Pancreas (tissue), 10 donors: Measurements from ENCODE around the gene CCDC27. TPM values are rescaled to one million over a fixed set of nuclear protein-coding genes. Genes with fewer than 3 reads are reported as not detected.

Experiments
- ATAC-seq, 4 donors: fragments of 200-7000 bp; cut with Tn5 transposase; one replicate each; pipeline versions ENCODE4 v1.8.0 to v1.9.1; 2020; ENCODE audit warnings: mild to moderate bottlenecking in 4 of 4, moderate library complexity in 4 of 4
- DNase-seq, 6 donors: peaks; one replicate each; pipeline ENCODE4 v3.0.0-alpha.2; 2020
- FAIRE-seq: peaks from 2 replicates; lab custom pipeline; 2012; peaks lifted over from hg19 to GRCh38; lab: Jason Lieb, UNC
- H3K27ac ChIP-seq, 4 donors: fragments of 200-600 bp; sonication (generic); 1 replicate in 3 of 4; 2 replicates in 1 of 4; pipeline versions ENCODE4 v1.5.0 to v1.8.0; 2020
- H3K27me3 ChIP-seq, 4 donors: fragments of 200-600 bp; one replicate each; pipeline ENCODE4 v1.8.0; 2021
- H3K36me3 ChIP-seq, 3 donors: fragments of 200-600 bp; sonication (generic) in 1 of 3; one replicate each; pipeline versions ENCODE4 v1.5.0 to v1.8.0; 2020 to 2021
- H3K4me1 ChIP-seq, 3 donors: fragments of 200-600 bp; one replicate each; pipeline ENCODE4 v1.8.0; 2021
- H3K4me3 ChIP-seq, 4 donors: fragments of 200-600 bp; sonication (generic) in 2 of 4; one replicate each; pipeline versions ENCODE4 v1.5.0 to v1.8.0; 2020 to 2021
- H3K9me3 ChIP-seq, 4 donors: fragments of 200-600 bp; one replicate each; pipeline ENCODE4 v1.8.0; 2021
- WGBS, 2 donors: extraction: QIAGEN DNeasy Blood & Tissue Kit; methylation state at CpG; one replicate each; pipeline ENCODE4 v1.1.7; 2013; 5-methylcytosine and 5-hydroxymethylcytosine counted together
- intact Hi-C, 3 donors: fragments of 100-400 bp; cut with DNase I; formaldehyde crosslinking; loops; one replicate each; pipeline versions ENCODE4 v1.11.1 to v1.14.2; 2022
- polyA plus RNA-seq, 2 donors: library from polyadenylated mRNA; stranded (reverse); fragments of 200-250 nt; gene quantifications; one replicate each; pipeline ENCODE4 v1.2.3, GENCODE V29; 2013
- total RNA-seq, 6 donors: library from RNA; stranded (reverse); fragmentation: NEBNext Ultra II Directional in 4 of 6; extraction: Animal tissue kit (Norgen Biotek cat#: 25700) in 4 of 6; gene quantifications; one replicate each; pipeline versions ENCODE4 v1.2.1 to v1.2.4, GENCODE V29; 2021 to 2023
- TF ChIP-seq, protein P1 (sequence below), 4 donors: fragments of 200-600 bp; sonication (generic) in 3 of 4; IDR thresholded peaks; one replicate each; pipeline versions ENCODE4 v1.5.0 to v1.8.0; 2021; ENCODE audit warnings: antibody characterized with exemption in 4 of 4
- donor health status: healthy with polysubstance abuse.
- donor health status: DM: no; HTN: no; CAD: no; lungs with moderate emphysema.
- donor health status: DM: no; HTN: no; CAD: no.
- donor health status: control.
- donor health status: control.
- donor health status: Bipolar disorder and iron deficiency.
- donor health status: DM: yes; HTN: yes; CAD: no.
- donor health status: DM: no; HTN: no; CAD: no.
- donor health status: DM: no; HTN: no; CAD: no.
- donor health status: DM: yes; HTN: yes; CAD: no.

CCDC27 gene
- total RNA-seq (under 1 TPM in 1 of 6 donors, not detected in 5; 0.04 TPM), polyA plus RNA-seq (not detected)

DNA sequence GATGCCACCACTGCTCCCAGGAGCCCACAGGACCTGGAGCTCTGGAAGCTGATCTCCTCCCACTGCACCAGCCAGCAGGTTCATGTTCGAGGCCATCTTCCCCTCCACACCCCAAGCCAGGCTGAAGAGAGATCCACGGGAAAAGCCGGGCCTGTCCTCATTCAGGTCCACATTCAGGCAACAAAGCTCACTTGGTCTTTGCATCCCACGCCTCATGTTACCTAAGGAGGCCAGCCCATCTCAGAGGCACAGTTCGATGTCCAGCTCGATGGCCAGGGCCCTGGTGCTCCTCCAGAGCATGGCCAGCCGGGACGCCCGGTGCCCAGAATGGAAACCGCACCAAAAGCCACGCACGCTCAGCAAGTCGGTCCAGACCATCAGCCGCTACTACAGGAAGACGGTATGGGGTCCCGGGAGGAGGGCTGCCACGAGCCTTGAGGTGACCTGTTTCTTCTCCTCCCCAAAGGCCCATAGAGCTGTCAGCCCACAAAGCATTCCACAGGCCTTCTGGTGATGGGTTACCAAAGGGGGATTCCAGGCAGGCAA, at the start of gene CCDC27:
Gene CCDC27 (plus strand): TSS at position 51 of the 546 bp plus-strand sequence. CDS start 32 bp downstream, at position 83.
- Histone ChIP-seq H3K27ac (no peak within 1 kb of the TSS), H3K27me3 (no peaks in the 10 kb centered on the region), H3K4me1 (peaks cover 0 to 5% (median 0%) of the 10 kb centered on the region in 3 donors), H3K9me3 (no peaks in the 10 kb centered on the region), H3K36me3 (no peaks in the 10 kb centered on the region), H3K4me3 (no peak within 1 kb of the TSS)
- TF ChIP-seq, protein P1, sequence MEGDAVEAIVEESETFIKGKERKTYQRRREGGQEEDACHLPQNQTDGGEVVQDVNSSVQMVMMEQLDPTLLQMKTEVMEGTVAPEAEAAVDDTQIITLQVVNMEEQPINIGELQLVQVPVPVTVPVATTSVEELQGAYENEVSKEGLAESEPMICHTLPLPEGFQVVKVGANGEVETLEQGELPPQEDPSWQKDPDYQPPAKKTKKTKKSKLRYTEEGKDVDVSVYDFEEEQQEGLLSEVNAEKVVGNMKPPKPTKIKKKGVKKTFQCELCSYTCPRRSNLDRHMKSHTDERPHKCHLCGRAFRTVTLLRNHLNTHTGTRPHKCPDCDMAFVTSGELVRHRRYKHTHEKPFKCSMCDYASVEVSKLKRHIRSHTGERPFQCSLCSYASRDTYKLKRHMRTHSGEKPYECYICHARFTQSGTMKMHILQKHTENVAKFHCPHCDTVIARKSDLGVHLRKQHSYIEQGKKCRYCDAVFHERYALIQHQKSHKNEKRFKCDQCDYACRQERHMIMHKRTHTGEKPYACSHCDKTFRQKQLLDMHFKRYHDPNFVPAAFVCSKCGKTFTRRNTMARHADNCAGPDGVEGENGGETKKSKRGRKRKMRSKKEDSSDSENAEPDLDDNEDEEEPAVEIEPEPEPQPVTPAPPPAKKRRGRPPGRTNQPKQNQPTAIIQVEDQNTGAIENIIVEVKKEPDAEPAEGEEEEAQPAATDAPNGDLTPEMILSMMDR (IDR thresholded peaks at IDR 0.05), result no peak
- ATAC-seq (no peak), FAIRE-seq (no peak), DNase-seq (peak in 2 of 6 donors; percentile 17 to 37)
- 81 to 89% methylated on average over 17 of the region's 17 CpGs for WGBS, 2 donors
- intact Hi-C loops, result no loop called here

DNA sequence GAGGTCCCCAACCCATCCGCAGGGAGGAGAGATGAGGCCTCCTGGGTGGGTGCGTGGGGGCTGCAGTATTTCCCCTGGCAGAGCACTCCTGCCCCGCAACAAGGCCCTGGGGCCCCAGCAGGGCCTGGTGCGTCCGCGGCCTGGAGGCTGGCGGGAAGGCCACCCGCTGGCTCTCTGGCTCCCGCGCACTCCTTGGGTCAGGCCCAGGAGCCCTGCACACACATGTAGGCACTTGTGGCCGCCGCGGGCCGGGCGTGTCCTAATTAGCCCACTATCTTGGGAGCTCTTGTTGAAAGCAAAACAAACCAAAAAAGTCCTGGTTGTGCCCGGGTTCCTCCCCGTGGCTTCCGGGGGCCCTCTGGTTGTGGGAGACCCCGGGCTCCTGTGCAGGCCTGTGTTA, 49.7 kb upstream of the CCDC27 start:
- intact Hi-C loops, result no loop called here
- no peaks in the 10 kb centered on the region for H3K4me1 ChIP-seq
- DNase-seq, result no peak
- H3K4me3 ChIP-seq, result no peak overlapping the region
- ATAC-seq, result no peak
- no peaks in the 10 kb centered on the region for H3K9me3 ChIP-seq
- H3K27me3 ChIP-seq, result no peaks in the 10 kb centered on the region
- TF ChIP-seq, protein P1 (IDR thresholded peaks at IDR 0.05), result no peak
- no peaks in the 10 kb centered on the region for H3K36me3 ChIP-seq
- 60 to 69% methylated on average over 19 of the region's 19 CpGs for WGBS, 2 donors
- FAIRE-seq, result no peak
- H3K27ac ChIP-seq, result no peak overlapping the region

DNA sequence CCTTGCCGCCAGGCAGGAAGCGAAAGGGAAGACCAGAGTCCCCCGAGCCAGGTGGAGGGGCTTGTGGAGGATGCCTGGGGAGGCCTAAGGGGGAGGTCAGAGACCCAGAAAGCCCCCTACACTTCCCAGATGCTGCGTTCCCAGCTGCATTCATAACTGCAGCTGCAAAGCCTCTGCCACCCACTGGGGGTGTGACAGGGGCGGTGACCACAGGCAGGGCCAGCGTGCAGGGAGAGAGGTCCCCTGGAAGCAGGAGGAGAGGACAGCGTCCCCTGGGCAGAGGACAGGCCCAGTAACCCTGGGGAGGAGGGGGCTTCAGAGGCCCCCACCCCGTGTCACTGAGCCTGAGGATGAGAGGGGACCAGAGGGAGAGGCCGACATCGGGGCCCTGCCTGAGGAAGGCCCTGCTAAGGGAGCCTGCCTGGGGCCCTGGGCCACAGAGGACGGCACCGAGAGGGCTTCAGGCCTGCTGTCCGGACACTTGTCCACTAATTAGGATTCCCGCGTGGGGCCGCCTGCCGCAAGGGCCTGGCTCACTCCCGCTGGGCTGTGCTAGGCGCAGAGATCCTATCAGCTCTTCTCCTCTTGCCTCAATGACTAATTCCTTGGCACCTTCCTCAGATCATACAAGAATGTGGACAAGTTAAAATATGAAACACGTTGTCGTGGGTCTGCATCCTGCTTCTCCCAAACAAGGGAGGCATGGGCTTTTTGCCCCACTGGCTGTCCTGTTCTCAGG, 49.1 kb upstream of the CCDC27 start:
- 72 to 79% methylated on average over 21 of the region's 21 CpGs for WGBS, 2 donors
- no peaks in the 10 kb centered on the region for H3K9me3 ChIP-seq
- no peaks in the 10 kb centered on the region for H3K27me3 ChIP-seq
- FAIRE-seq (no peak), ATAC-seq (peak in 1 of 4 donors; percentile 33), DNase-seq (no peak)
- no peaks in the 10 kb centered on the region for H3K4me1 ChIP-seq
- no peaks in the 10 kb centered on the region for H3K36me3 ChIP-seq
- TF ChIP-seq, protein P1 (IDR thresholded peaks at IDR 0.05), result no peak
- H3K27ac ChIP-seq, result no peak overlapping the region
- intact Hi-C loops, result no loop called here
- H3K4me3 ChIP-seq, result no peak overlapping the region

DNA sequence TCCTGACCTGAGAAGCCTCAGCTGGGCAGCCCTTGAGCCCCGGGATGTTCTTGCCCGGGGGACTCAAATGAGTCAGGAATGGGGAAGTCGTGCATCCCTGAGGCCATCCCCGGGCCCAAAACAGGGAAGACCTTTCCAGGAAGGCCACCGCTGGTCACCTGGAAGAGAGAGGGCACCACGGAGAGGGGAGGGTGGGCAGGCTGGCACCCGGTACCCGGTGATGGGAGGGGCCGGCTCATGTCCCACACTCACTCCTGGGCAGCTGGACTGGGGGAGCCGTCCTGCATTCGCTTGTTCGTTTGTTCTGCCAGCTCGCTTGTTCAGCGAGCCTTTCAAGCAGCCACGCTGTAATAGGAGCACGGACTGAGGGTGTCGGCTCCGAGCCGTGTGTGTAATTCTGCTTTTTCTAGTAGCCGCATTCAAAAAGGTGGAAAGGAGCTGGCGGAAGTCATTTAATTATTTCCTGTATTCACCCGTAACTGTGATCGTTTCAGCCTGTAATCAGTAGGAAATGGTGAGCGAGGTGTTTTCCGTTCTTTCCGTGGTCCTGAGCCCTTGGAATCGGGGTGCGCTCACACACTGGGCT, 48.4 kb upstream of the CCDC27 start:
- Histone ChIP-seq H3K4me3 (no peak overlapping the region), H3K27me3 (no peaks in the 10 kb centered on the region), H3K9me3 (no peaks in the 10 kb centered on the region), H3K36me3 (no peaks in the 10 kb centered on the region), H3K4me1 (peaks cover 0 to 4% (median 0%) of the 10 kb centered on the region in 3 donors), H3K27ac (no peak overlapping the region)
- intact Hi-C loops, result no loop called here
- FAIRE-seq (no peak), ATAC-seq (no peak), DNase-seq (no peak)
- TF ChIP-seq, protein P1 (IDR thresholded peaks at IDR 0.05), result no peak
- whole genome bisulfite sequencing, 2 donors, result 82 to 85% methylated on average over 28 of the region's 28 CpGs
